SK-N-SH (cell line): ENCODE measurements around the gene COX15. TPM values are rescaled to one million over a fixed set of nuclear protein-coding genes. Genes with fewer than 3 reads are reported as not detected.

ENCODE experiments used
- CTCF ChIA-PET: fragments of 300-600, 350-600 bp; formaldehyde crosslinking; extraction: SDS; loops from one replicate; lab custom pipeline; 2021; lab: Yijun Ruan, JAX
- POLR2A ChIA-PET: fragments of 350-600 bp; sonication (Branson Sonifier 250); formaldehyde crosslinking; extraction: SDS; loops from one replicate; lab custom pipeline; 2020; ENCODE audit warnings: antibody characterized with exemption, inconsistent platforms; lab: Yijun Ruan, JAX
- DNase-seq: peaks from one replicate; pipeline ENCODE4 v3.0.0; 2012
- H2AFZ ChIP-seq: fragments of 200-600 bp; sonication (generic); 2 replicates; pipeline ENCODE4 v1.8.1; 2016; ENCODE audit warnings: antibody characterized with exemption, mild to moderate bottlenecking, low read depth
- H3F3A ChIP-seq: fragments of 200-600 bp; sonication (generic); replicated peaks from 2 replicates; pipeline ENCODE3; 2016; ENCODE audit warnings: antibody characterized with exemption, mild to moderate bottlenecking; ENCODE audit not compliant: insufficient read depth
- H3K27ac ChIP-seq, 2 experiments: fragments of 200-500 bp in 1 of 2; fragments of 200-600 bp in 1 of 2; sonication (Bioruptor generic) in 1 of 2; sonication (generic), shearing (Covaris generic) in 1 of 2; 2 replicates each; pipeline versions ENCODE4 v1.5.1 to v1.6.1; 2014 to 2016; ENCODE audit warnings: low read depth in 2 of 2, inconsistent platforms in 1 of 2, low read length in 1 of 2, mild to moderate bottlenecking in 1 of 2, mixed read lengths in 1 of 2
- H3K27me3 ChIP-seq: fragments of 200-600 bp; sonication (generic), shearing (Covaris generic); 2 replicates; pipeline ENCODE4 v1.6.1; 2016; ENCODE audit warnings: mixed run types; ENCODE audit not compliant: insufficient read depth
- H3K36me3 ChIP-seq, 2 experiments: fragments of 200-500 bp in 1 of 2; fragments of 200-600 bp in 1 of 2; sonication (Bioruptor generic) in 1 of 2; sonication (generic) in 1 of 2; replicated peaks in 1 of 2; 2 replicates each; pipeline versions ENCODE3 to v1.5.1; 2014 to 2016; ENCODE audit warnings: low read length in 1 of 2, mild to moderate bottlenecking in 1 of 2; ENCODE audit not compliant: insufficient read depth in 2 of 2, control insufficient read depth in 1 of 2
- H3K4me1 ChIP-seq, 2 experiments: fragments of 200-500 bp in 1 of 2; fragments of 200-600 bp in 1 of 2; sonication (Bioruptor generic) in 1 of 2; sonication (generic), shearing (Covaris generic) in 1 of 2; 2 replicates each; pipeline versions ENCODE4 v1.5.1 to v1.6.1; 2014 to 2016; ENCODE audit warnings: low read depth in 1 of 2, low read length in 1 of 2, mixed run types in 1 of 2; ENCODE audit not compliant: insufficient read depth in 2 of 2, control insufficient read depth in 1 of 2
- H3K4me2 ChIP-seq: fragments of 200-600 bp; sonication (generic), shearing (Covaris generic); 2 replicates; pipeline ENCODE4 v1.6.1; 2017; ENCODE audit warnings: mixed run types
- H3K4me3 ChIP-seq, 2 experiments: fragments of 200-500 bp in 1 of 2; fragments of 200-600 bp in 1 of 2; sonication (Bioruptor generic) in 1 of 2; sonication (generic), shearing (Covaris generic) in 1 of 2; 2 replicates each; pipeline versions ENCODE4 v1.5.1 to v1.8.1; 2014 to 2016; ENCODE audit warnings: low read depth in 2 of 2, inconsistent platforms in 1 of 2, low read length in 1 of 2, mild to moderate bottlenecking in 1 of 2, mixed read lengths in 1 of 2, moderate library complexity in 1 of 2
- H3K79me2 ChIP-seq: fragments of 200-600 bp; sonication (generic); 2 replicates; pipeline ENCODE4 v1.8.1; 2017; ENCODE audit warnings: mild to moderate bottlenecking; ENCODE audit not compliant: insufficient read depth
- H3K9ac ChIP-seq: fragments of 200-600 bp; sonication (generic); 2 replicates; pipeline ENCODE4 v1.6.1; 2017; ENCODE audit warnings: mixed run types
- H3K9me2 ChIP-seq: fragments of 200-600 bp; sonication (generic); 2 replicates; pipeline ENCODE4 v1.6.1; 2017; ENCODE audit warnings: mixed run types
- H3K9me3 ChIP-seq: fragments of 200-600 bp; sonication (generic); 2 replicates; pipeline ENCODE4 v1.6.1; 2017; ENCODE audit warnings: mixed run types, mild to moderate bottlenecking, moderate library complexity
- H4K20me1 ChIP-seq: fragments of 200-600 bp; sonication (generic); 2 replicates; pipeline ENCODE4 v1.6.1; 2017; ENCODE audit warnings: mild to moderate bottlenecking, mixed run types; ENCODE audit not compliant: insufficient read depth
- CHD2 ChIP-seq: fragments of 150-350 bp; IDR thresholded peaks from 2 replicates; pipeline ENCODE4 v1.6.1; 2018; ENCODE audit warnings: low read length; ENCODE audit not compliant: partially characterized antibody
- ELF1 ChIP-seq: IDR thresholded peaks from 2 replicates; pipeline ENCODE4 v1.4.0; 2012
- EZH2phosphoT487 ChIP-seq: fragments of 200-600 bp; sonication (generic); IDR thresholded peaks from 2 replicates; pipeline ENCODE4 v1.6.1; 2017; ENCODE audit warnings: low read depth, mixed run types, mild to moderate bottlenecking, antibody characterized with exemption, moderate library complexity, borderline replicate concordance
- FOXJ3 ChIP-seq: sonication (generic); formaldehyde crosslinking; IDR thresholded peaks from 2 replicates; pipeline ENCODE4 v1.5.1; 2020; ENCODE audit warnings: mild to moderate bottlenecking, missing genetic modification reagents
- FOXM1 ChIP-seq: IDR thresholded peaks from 2 replicates; pipeline ENCODE4 v1.4.0; 2012; ENCODE audit warnings: low read depth, mild to moderate bottlenecking
- MEF2A ChIP-seq: IDR thresholded peaks from 2 replicates; pipeline ENCODE4 v1.4.0; 2012; ENCODE audit warnings: low read depth, borderline replicate concordance
- MXI1 ChIP-seq: IDR thresholded peaks from 2 replicates; pipeline ENCODE4 v1.6.1; 2012; ENCODE audit warnings: mild to moderate bottlenecking, low read depth, low read length, improper control_type of control experiment
- POLR2AphosphoS5 ChIP-seq: IDR thresholded peaks from 2 replicates; pipeline ENCODE4 v1.6.1; 2012; ENCODE audit warnings: low read depth, low read length
- RAD21 ChIP-seq: IDR thresholded peaks from 2 replicates; pipeline ENCODE4 v1.6.1; 2012; ENCODE audit warnings: mild to moderate bottlenecking, low read length
- TAF1 ChIP-seq: IDR thresholded peaks from 2 replicates; pipeline ENCODE4 v1.6.1; 2012; ENCODE audit warnings: low read depth, mild to moderate bottlenecking, low read length, moderate library complexity, borderline replicate concordance
- TCF12 ChIP-seq: IDR thresholded peaks from 2 replicates; pipeline ENCODE4 v1.4.0; 2012
- TEAD4 ChIP-seq: IDR thresholded peaks from 2 replicates; pipeline ENCODE4 v1.4.0; 2012; ENCODE audit warnings: mild to moderate bottlenecking, borderline replicate concordance; ENCODE audit not compliant: insufficient read depth
- YY1 ChIP-seq: IDR thresholded peaks from 2 replicates; pipeline ENCODE4 v1.4.0; 2012; ENCODE audit warnings: low read depth, mild to moderate bottlenecking
- WGBS: methylation state at CpG from one replicate; pipeline ENCODE4 v1.1.6; 2017; ENCODE audit warnings: low lambda C conversion rate; 5-methylcytosine and 5-hydroxymethylcytosine counted together
- polyA plus RNA-seq, 3 experiments: library from polyadenylated mRNA; depleted of rRNA; stranded (reverse); fragments of >200 nt; gene quantifications; 2 replicates each; pipeline ENCODE4 v1.2.3, GENCODE V29; 2012
- TF ChIP-seq, protein P1 (sequence below): IDR thresholded peaks from 2 replicates; pipeline ENCODE4; 2012
- TF ChIP-seq, protein P2 (sequence below): fragments of 200-600 bp; sonication (generic); IDR thresholded peaks from 2 replicates; pipeline ENCODE4 v1.6.1; 2017; ENCODE audit warnings: antibody characterized with exemption, mild to moderate bottlenecking, moderate library complexity
- TF ChIP-seq, protein P3 (sequence below): fragments of 150-350 bp; IDR thresholded peaks from 2 replicates; pipeline ENCODE4 v1.6.1; 2016; ENCODE audit warnings: mild to moderate bottlenecking, low read depth, low read length
- TF ChIP-seq, protein P4 (sequence below): IDR thresholded peaks from 2 replicates; pipeline ENCODE4 v1.4.0; 2012; ENCODE audit warnings: low read depth, borderline replicate concordance

COX15 gene
- polyA plus RNA-seq, 1 of the 3 experiments (the other 2 are of a cell fraction) = 20.4 TPM

DNA sequence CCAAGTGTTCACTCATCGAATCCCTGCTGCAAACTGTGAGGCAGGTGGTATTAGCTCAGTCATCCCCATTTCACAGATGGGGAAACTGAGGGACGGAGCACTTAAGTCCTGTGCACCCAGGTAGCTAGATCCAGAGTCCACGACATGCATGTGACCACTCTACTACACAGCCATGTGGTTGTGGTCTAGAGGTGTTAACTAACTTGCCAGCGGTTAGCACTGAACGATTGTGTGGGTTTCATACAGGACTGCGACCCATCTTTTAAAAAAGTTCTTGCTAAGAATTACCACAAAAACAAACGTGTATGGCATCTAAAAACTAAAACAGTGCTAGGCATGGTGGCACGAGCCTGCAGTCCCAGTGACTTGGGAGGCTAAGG is 34.4 kb upstream of the COX15 start:
- Histone ChIP-seq H4K20me1 (no peaks in the 10 kb centered on the region), H3K36me3 (peaks cover 0 to 7% of the 10 kb centered on the region in 2 experiments), H2AFZ (no peak overlapping the region), H3K9me2 (no peaks in the 10 kb centered on the region), H3K9ac (no peak overlapping the region), H3K4me3 (no peak overlapping the region), H3K9me3 (no peaks in the 10 kb centered on the region), H3F3A (peaks cover 8% of the 10 kb centered on the region), H3K27me3 (no peaks in the 10 kb centered on the region), H3K79me2 (no peaks in the 10 kb centered on the region), H3K27ac (no peak overlapping the region), H3K4me2 (no peak overlapping the region), H3K4me1 (no peaks in the 10 kb centered on the region)
- WGBS = 75% methylated on average over 8 of the region's 8 CpGs
- TF ChIP-seq TEAD4 (no peak), MEF2A (no peak)
- TF ChIP-seq, protein P1, sequence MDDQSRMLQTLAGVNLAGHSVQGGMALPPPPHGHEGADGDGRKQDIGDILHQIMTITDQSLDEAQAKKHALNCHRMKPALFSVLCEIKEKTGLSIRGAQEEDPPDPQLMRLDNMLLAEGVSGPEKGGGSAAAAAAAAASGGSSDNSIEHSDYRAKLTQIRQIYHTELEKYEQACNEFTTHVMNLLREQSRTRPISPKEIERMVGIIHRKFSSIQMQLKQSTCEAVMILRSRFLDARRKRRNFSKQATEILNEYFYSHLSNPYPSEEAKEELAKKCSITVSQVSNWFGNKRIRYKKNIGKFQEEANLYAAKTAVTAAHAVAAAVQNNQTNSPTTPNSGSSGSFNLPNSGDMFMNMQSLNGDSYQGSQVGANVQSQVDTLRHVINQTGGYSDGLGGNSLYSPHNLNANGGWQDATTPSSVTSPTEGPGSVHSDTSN = no peak
- TF ChIP-seq, protein P2, sequence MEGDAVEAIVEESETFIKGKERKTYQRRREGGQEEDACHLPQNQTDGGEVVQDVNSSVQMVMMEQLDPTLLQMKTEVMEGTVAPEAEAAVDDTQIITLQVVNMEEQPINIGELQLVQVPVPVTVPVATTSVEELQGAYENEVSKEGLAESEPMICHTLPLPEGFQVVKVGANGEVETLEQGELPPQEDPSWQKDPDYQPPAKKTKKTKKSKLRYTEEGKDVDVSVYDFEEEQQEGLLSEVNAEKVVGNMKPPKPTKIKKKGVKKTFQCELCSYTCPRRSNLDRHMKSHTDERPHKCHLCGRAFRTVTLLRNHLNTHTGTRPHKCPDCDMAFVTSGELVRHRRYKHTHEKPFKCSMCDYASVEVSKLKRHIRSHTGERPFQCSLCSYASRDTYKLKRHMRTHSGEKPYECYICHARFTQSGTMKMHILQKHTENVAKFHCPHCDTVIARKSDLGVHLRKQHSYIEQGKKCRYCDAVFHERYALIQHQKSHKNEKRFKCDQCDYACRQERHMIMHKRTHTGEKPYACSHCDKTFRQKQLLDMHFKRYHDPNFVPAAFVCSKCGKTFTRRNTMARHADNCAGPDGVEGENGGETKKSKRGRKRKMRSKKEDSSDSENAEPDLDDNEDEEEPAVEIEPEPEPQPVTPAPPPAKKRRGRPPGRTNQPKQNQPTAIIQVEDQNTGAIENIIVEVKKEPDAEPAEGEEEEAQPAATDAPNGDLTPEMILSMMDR = no peak
- no peak for DNase-seq
- ChIA-PET POLR2A (no interaction called here), CTCF (no interaction called here)

DNA sequence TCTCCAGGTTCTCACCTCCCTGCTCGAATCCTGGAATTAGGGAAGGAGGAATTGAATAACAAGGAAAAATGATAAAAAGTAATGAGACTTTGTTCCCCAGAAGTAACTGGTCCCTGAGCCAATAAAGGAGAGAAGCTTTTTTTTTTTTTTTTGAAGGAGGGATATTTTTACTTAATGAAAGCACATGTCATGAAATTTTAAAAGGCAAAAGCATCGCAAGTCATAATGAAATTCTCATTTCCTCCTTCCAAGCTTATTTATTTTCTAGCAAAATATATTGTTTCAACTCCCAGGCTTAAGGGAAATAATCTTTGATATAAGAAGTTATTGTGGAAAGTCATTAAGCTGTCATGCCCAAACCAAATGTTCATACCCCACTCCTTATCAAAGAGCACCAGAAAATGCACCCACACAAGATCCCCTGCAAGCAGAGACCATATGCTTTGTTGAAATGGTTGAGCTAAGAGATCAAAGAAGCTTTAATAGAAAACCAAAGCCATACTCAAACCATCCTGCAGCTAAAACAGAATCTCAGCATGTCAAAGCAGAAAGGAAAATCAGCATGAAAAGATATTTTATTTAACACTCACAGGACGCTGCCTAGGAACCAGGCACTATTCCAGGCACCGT is 33.9 kb upstream of the COX15 start:
- TF ChIP-seq MXI1 (no peak), TAF1 (no peak), RAD21 (no peak), EZH2phosphoT487 (no peak), YY1 (no peak), TEAD4 (no peak), FOXJ3 (CRISPR knock-in tag) (no peak), TCF12 (no peak), POLR2AphosphoS5 (no peak), FOXM1 (no peak), CHD2 (no peak), ELF1 (no peak), MEF2A (no peak)
- TF ChIP-seq, protein P1 = no peak
- TF ChIP-seq, protein P3, sequence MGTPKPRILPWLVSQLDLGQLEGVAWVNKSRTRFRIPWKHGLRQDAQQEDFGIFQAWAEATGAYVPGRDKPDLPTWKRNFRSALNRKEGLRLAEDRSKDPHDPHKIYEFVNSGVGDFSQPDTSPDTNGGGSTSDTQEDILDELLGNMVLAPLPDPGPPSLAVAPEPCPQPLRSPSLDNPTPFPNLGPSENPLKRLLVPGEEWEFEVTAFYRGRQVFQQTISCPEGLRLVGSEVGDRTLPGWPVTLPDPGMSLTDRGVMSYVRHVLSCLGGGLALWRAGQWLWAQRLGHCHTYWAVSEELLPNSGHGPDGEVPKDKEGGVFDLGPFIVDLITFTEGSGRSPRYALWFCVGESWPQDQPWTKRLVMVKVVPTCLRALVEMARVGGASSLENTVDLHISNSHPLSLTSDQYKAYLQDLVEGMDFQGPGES = no peak
- TF ChIP-seq, protein P4, sequence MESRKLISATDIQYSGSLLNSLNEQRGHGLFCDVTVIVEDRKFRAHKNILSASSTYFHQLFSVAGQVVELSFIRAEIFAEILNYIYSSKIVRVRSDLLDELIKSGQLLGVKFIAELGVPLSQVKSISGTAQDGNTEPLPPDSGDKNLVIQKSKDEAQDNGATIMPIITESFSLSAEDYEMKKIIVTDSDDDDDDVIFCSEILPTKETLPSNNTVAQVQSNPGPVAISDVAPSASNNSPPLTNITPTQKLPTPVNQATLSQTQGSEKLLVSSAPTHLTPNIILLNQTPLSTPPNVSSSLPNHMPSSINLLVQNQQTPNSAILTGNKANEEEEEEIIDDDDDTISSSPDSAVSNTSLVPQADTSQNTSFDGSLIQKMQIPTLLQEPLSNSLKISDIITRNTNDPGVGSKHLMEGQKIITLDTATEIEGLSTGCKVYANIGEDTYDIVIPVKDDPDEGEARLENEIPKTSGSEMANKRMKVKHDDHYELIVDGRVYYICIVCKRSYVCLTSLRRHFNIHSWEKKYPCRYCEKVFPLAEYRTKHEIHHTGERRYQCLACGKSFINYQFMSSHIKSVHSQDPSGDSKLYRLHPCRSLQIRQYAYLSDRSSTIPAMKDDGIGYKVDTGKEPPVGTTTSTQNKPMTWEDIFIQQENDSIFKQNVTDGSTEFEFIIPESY = no peak
- TF ChIP-seq, protein P2 = no peak
- Histone ChIP-seq H3K27me3 (no peaks in the 10 kb centered on the region), H3K36me3 (peaks cover 0 to 7% of the 10 kb centered on the region in 2 experiments), H3K4me3 (no peak overlapping the region), H3K4me1 (no peaks in the 10 kb centered on the region), H3K27ac (no peak overlapping the region), H3K79me2 (no peaks in the 10 kb centered on the region), H3F3A (peaks cover 8% of the 10 kb centered on the region), H3K9me2 (no peaks in the 10 kb centered on the region), H2AFZ (no peak overlapping the region), H3K4me2 (no peak overlapping the region), H3K9ac (no peak overlapping the region), H3K9me3 (no peaks in the 10 kb centered on the region), H4K20me1 (no peaks in the 10 kb centered on the region)
- no peak for DNase-seq
- 93% methylated on average over 4 of the region's 4 CpGs for WGBS
- POLR2A ChIA-PET = no interaction called here
- CTCF ChIA-PET = interaction anchor here (1.1 kb wide), 1 partner anchor 80 kb away, joined by 5 read pairs; no protein-coding TSS in a partner anchor
